ENCODE data around the gene LRRN4CL. TPM values are rescaled to one million over a fixed set of nuclear protein-coding genes. Genes with fewer than 3 reads are reported as not detected.

Gene LRRN4CL
- total and polyA plus RNA-seq, 9 of the 15 experiments (the other 6 are each of a cell fraction or from before 2014, with no cell fraction given): 0.03 to 0.11 (median 0.05) TPM; not detected in 4

DNA sequence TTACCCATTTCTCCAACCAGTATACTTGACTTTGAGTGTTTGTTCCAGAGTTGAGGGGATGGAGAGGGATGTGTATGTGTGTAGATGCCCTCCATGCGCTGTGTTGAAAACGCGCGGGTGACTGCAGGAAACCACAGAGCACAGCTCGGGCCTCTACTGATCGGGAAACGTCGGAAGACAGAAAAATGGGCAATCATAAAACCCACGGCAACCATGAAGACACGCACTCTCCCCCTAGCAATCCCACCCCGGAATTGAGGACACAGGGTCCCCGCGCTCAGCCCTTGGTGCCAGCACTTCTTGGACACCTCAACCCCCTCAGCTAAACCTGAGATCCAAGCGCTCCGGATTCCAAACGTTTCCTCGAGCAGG is 18.1 kb downstream of the LRRN4CL start (continued):
- TF ChIP-seq ZFPM2 (CRISPR knock-in tag; IDR thresholded peaks at IDR 0.05) (no peak), RBM15 (IDR thresholded peaks at IDR 0.05; ENCODE audit: insufficient read depth, low read length) (no peak), SMARCA4 (IDR thresholded peaks at IDR 0.05) (no peak), ZNF695 (CRISPR knock-in tag; IDR thresholded peaks at IDR 0.05) (no peak), NR2C1 (IDR thresholded peaks at IDR 0.05) (no peak), NR2C1 (tag; IDR thresholded peaks at IDR 0.05) (no peak), CTBP1 (IDR thresholded peaks at IDR 0.05; ENCODE audit: borderline replicate concordance) (no peak), ZNF224 (CRISPR knock-in tag; IDR thresholded peaks at IDR 0.05) (no peak), TEAD2 (tag; IDR thresholded peaks at IDR 0.05) (no peak), ARID2 (IDR thresholded peaks at IDR 0.05) (no peak), SRSF7 (optimal IDR thresholded peaks at IDR 0.05; ENCODE audit: low read depth, low read length) (no peak), SMARCC2 (IDR thresholded peaks at IDR 0.05; ENCODE audit: low read depth) (no peak), MECOM (CRISPR knock-in tag; IDR thresholded peaks at IDR 0.05) (no peak), GATAD2B (IDR thresholded peaks at IDR 0.05; ENCODE audit: borderline replicate concordance) (no peak; the same call in 1 of the 2 replicates)
- TF ChIP-seq, protein P1, sequence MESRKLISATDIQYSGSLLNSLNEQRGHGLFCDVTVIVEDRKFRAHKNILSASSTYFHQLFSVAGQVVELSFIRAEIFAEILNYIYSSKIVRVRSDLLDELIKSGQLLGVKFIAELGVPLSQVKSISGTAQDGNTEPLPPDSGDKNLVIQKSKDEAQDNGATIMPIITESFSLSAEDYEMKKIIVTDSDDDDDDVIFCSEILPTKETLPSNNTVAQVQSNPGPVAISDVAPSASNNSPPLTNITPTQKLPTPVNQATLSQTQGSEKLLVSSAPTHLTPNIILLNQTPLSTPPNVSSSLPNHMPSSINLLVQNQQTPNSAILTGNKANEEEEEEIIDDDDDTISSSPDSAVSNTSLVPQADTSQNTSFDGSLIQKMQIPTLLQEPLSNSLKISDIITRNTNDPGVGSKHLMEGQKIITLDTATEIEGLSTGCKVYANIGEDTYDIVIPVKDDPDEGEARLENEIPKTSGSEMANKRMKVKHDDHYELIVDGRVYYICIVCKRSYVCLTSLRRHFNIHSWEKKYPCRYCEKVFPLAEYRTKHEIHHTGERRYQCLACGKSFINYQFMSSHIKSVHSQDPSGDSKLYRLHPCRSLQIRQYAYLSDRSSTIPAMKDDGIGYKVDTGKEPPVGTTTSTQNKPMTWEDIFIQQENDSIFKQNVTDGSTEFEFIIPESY (CRISPR knock-in tag; IDR thresholded peaks at IDR 0.05): no peak
- TF ChIP-seq, protein P2, sequence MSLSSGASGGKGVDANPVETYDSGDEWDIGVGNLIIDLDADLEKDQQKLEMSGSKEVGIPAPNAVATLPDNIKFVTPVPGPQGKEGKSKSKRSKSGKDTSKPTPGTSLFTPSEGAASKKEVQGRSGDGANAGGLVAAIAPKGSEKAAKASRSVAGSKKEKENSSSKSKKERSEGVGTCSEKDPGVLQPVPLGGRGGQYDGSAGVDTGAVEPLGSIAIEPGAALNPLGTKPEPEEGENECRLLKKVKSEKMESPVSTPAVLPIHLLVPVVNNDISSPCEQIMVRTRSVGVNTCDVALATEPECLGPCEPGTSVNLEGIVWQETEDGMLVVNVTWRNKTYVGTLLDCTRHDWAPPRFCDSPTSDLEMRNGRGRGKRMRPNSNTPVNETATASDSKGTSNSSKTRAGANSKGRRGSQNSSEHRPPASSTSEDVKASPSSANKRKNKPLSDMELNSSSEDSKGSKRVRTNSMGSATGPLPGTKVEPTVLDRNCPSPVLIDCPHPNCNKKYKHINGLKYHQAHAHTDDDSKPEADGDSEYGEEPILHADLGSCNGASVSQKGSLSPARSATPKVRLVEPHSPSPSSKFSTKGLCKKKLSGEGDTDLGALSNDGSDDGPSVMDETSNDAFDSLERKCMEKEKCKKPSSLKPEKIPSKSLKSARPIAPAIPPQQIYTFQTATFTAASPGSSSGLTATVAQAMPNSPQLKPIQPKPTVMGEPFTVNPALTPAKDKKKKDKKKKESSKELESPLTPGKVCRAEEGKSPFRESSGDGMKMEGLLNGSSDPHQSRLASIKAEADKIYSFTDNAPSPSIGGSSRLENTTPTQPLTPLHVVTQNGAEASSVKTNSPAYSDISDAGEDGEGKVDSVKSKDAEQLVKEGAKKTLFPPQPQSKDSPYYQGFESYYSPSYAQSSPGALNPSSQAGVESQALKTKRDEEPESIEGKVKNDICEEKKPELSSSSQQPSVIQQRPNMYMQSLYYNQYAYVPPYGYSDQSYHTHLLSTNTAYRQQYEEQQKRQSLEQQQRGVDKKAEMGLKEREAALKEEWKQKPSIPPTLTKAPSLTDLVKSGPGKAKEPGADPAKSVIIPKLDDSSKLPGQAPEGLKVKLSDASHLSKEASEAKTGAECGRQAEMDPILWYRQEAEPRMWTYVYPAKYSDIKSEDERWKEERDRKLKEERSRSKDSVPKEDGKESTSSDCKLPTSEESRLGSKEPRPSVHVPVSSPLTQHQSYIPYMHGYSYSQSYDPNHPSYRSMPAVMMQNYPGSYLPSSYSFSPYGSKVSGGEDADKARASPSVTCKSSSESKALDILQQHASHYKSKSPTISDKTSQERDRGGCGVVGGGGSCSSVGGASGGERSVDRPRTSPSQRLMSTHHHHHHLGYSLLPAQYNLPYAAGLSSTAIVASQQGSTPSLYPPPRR (CRISPR knock-in tag; IDR thresholded peaks at IDR 0.05; ENCODE audit: borderline replicate concordance): 0 out of 2 replicates have a peak, but pooled peaks have one; percentile 10
- TF ChIP-seq, protein P3, sequence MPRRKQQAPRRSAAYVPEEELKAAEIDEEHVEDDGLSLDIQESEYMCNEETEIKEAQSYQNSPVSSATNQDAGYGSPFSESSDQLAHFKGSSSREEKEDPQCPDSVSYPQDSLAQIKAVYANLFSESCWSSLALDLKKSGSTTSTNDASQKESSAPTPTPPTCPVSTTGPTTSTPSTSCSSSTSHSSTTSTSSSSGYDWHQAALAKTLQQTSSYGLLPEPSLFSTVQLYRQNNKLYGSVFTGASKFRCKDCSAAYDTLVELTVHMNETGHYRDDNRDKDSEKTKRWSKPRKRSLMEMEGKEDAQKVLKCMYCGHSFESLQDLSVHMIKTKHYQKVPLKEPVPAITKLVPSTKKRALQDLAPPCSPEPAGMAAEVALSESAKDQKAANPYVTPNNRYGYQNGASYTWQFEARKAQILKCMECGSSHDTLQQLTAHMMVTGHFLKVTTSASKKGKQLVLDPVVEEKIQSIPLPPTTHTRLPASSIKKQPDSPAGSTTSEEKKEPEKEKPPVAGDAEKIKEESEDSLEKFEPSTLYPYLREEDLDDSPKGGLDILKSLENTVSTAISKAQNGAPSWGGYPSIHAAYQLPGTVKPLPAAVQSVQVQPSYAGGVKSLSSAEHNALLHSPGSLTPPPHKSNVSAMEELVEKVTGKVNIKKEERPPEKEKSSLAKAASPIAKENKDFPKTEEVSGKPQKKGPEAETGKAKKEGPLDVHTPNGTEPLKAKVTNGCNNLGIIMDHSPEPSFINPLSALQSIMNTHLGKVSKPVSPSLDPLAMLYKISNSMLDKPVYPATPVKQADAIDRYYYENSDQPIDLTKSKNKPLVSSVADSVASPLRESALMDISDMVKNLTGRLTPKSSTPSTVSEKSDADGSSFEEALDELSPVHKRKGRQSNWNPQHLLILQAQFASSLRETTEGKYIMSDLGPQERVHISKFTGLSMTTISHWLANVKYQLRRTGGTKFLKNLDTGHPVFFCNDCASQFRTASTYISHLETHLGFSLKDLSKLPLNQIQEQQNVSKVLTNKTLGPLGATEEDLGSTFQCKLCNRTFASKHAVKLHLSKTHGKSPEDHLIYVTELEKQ (CRISPR knock-in tag; IDR thresholded peaks at IDR 0.05): no peak
- TF ChIP-seq, protein P4, sequence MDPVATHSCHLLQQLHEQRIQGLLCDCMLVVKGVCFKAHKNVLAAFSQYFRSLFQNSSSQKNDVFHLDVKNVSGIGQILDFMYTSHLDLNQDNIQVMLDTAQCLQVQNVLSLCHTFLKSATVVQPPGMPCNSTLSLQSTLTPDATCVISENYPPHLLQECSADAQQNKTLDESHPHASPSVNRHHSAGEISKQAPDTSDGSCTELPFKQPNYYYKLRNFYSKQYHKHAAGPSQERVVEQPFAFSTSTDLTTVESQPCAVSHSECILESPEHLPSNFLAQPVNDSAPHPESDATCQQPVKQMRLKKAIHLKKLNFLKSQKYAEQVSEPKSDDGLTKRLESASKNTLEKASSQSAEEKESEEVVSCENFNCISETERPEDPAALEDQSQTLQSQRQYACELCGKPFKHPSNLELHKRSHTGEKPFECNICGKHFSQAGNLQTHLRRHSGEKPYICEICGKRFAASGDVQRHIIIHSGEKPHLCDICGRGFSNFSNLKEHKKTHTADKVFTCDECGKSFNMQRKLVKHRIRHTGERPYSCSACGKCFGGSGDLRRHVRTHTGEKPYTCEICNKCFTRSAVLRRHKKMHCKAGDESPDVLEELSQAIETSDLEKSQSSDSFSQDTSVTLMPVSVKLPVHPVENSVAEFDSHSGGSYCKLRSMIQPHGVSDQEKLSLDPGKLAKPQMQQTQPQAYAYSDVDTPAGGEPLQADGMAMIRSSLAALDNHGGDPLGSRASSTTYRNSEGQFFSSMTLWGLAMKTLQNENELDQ (CRISPR knock-in tag; IDR thresholded peaks at IDR 0.05; ENCODE audit: borderline replicate concordance): no peak

Measured in K562 (cell line).